Measurements from ENCODE around the gene FXN.
A peak's percentile ranks its signal among the peaks of the same experiment; 100 is the strongest.
"Not testable (repeated sequence)": the region's sequence is repeated elsewhere in the genome, so short reads cannot be mapped to it uniquely, and the experiment has no call there.

FXN gene

DNA sequence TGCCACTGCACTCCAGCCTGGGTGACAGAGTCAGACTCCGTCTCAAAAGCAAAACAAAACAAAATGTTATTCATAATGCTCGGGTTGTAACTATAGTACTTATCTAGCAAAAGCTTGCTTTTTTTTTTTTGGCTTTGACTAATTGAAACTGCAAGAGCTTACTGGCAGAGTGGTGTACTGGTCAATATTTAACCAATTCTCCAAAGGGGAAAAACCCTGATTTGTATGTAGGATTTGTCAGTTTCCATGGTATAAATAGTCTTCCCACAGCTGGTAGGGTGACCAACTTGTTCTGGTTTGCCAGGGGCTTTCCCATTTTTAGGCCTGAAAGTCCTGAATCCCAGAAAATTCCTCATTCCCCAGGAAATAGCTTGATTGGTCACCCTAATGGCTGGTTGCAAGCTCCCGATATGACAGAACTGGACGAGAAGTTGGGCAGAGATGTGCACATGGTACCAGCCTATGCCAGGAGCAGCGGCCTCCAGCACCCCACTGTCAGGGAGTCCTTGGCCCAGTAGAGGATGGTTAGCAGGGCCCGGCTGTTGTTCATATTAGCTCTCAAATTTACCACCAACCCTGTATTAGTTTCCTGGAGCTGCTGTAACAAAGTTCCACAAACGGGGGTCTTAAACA, 58.0 kb downstream of the FXN start:
- no peak for TF ChIP-seq EZH2phosphoT487 (IDR thresholded peaks at IDR 0.05; ENCODE audit: low read depth)
- TF ChIP-seq, protein P1, sequence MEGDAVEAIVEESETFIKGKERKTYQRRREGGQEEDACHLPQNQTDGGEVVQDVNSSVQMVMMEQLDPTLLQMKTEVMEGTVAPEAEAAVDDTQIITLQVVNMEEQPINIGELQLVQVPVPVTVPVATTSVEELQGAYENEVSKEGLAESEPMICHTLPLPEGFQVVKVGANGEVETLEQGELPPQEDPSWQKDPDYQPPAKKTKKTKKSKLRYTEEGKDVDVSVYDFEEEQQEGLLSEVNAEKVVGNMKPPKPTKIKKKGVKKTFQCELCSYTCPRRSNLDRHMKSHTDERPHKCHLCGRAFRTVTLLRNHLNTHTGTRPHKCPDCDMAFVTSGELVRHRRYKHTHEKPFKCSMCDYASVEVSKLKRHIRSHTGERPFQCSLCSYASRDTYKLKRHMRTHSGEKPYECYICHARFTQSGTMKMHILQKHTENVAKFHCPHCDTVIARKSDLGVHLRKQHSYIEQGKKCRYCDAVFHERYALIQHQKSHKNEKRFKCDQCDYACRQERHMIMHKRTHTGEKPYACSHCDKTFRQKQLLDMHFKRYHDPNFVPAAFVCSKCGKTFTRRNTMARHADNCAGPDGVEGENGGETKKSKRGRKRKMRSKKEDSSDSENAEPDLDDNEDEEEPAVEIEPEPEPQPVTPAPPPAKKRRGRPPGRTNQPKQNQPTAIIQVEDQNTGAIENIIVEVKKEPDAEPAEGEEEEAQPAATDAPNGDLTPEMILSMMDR (IDR thresholded peaks at IDR 0.05; ENCODE audit: low read depth, low read length), result no peak
- no peaks in the 10 kb centered on the region for H4K20me1 ChIP-seq (ENCODE audit: insufficient read depth, low read length)
- no peaks in the 10 kb centered on the region for H3K79me2 ChIP-seq (ENCODE audit: low read length)
- no peaks in the 10 kb centered on the region for H3K27me3 ChIP-seq (ENCODE audit: low read depth, low read length)
- peaks cover 22% of the 10 kb centered on the region for H3K4me1 ChIP-seq (ENCODE audit: low read length)
- no peak overlapping the region for H3K4me3 ChIP-seq (ENCODE audit: low read length)
- no peaks in the 10 kb centered on the region for H3K9me3 ChIP-seq (ENCODE audit: insufficient read depth, low read length)
- H3K36me3 ChIP-seq (replicated peaks; ENCODE audit: low read depth, low read length), result no peaks in the 10 kb centered on the region
- no peak overlapping the region for H2AFZ ChIP-seq (ENCODE audit: low read depth, low read length)
- H3K9ac ChIP-seq (ENCODE audit: low read length), result no peak overlapping the region
- peak overlapping the region; percentile 51 for H3K4me2 ChIP-seq (ENCODE audit: low read length)
- no peak overlapping the region for H3K27ac ChIP-seq (ENCODE audit: low read length)

DNA sequence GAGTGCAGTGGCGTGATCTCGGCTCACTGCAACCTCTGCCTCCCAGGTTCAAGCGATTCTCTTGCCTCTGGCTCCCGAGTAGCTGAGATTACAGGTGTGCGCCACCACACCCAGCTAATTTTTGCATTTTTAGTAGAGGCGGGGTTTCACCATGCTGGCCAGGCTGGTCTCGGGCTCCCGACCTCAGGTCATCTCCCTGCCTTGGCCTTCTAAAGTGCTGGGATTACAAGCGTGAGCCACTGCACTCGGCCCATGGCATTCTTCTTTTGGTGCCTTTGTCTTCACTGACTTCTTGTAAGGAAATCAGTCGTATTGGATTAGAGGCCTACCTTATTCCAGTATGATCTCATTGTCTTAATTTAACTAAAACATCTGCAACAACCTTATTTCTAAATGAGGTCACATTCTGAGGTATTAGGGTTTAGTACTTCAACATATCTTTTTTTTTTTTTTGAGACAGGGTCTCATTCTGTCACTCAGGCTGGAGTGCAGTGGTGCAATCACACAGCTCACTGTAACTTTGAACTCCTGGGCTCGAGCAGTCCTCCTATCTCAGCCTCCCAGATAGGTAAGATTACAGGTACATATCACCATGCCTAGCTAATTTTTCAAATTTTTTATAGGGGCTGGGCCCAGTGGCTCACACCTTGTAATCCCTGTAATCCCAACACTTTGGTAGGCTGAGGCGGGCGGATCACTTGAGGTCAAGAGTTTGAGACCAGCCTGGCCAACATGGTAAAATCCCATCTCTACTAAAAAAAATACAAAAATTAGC, 59.0 kb downstream of the FXN start:
- not testable (repeated sequence) for H4K20me1 ChIP-seq (ENCODE audit: insufficient read depth, low read length); H3K4me2 ChIP-seq (ENCODE audit: low read length); H3K79me2 ChIP-seq (ENCODE audit: low read length); H3K9me3 ChIP-seq (ENCODE audit: insufficient read depth, low read length); H3K36me3 ChIP-seq (replicated peaks; ENCODE audit: low read depth, low read length); H2AFZ ChIP-seq (ENCODE audit: low read depth, low read length); H3K9ac ChIP-seq (ENCODE audit: low read length); H3K27me3 ChIP-seq (ENCODE audit: low read depth, low read length); H3K4me3 ChIP-seq (ENCODE audit: low read length); H3K27ac ChIP-seq (ENCODE audit: low read length)
- peaks cover 22% of the 10 kb centered on the region for H3K4me1 ChIP-seq (ENCODE audit: low read length)

DNA sequence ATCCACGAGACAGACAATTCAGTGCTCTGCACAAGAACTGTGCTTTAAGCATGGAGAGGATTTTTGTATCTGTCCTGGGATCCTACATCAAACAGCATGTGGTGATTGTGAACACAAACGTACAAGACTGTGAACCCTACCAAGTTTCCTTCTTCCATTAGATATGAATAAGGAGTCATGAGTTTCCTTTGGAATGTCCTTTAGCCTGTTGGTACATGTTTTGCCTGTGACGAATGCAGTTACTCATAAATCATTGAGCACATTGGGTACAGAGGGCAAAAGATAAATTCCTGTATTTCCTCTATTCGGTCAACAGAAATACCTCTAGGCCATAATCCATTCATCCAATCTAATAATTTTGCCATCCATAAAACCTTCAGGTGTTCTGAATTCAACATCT, 61.5 kb downstream of the FXN start:
- Histone ChIP-seq H3K36me3 (replicated peaks; ENCODE audit: low read depth, low read length) (no peaks in the 10 kb centered on the region), H4K20me1 (ENCODE audit: insufficient read depth, low read length) (no peaks in the 10 kb centered on the region), H2AFZ (ENCODE audit: low read depth, low read length) (no peak overlapping the region), H3K9me3 (ENCODE audit: insufficient read depth, low read length) (no peaks in the 10 kb centered on the region), H3K9ac (ENCODE audit: low read length) (no peak overlapping the region), H3K27ac (ENCODE audit: low read length) (no peak overlapping the region), H3K79me2 (ENCODE audit: low read length) (no peaks in the 10 kb centered on the region), H3K4me1 (ENCODE audit: low read length) (peaks cover 17% of the 10 kb centered on the region), H3K27me3 (ENCODE audit: low read depth, low read length) (no peaks in the 10 kb centered on the region), H3K4me3 (ENCODE audit: low read length) (no peak overlapping the region), H3K4me2 (ENCODE audit: low read length) (no peak overlapping the region)
- TF ChIP-seq, protein P1 (IDR thresholded peaks at IDR 0.05; ENCODE audit: low read depth, low read length), result no peak
- no peak for TF ChIP-seq EZH2phosphoT487 (IDR thresholded peaks at IDR 0.05; ENCODE audit: low read depth)

DNA sequence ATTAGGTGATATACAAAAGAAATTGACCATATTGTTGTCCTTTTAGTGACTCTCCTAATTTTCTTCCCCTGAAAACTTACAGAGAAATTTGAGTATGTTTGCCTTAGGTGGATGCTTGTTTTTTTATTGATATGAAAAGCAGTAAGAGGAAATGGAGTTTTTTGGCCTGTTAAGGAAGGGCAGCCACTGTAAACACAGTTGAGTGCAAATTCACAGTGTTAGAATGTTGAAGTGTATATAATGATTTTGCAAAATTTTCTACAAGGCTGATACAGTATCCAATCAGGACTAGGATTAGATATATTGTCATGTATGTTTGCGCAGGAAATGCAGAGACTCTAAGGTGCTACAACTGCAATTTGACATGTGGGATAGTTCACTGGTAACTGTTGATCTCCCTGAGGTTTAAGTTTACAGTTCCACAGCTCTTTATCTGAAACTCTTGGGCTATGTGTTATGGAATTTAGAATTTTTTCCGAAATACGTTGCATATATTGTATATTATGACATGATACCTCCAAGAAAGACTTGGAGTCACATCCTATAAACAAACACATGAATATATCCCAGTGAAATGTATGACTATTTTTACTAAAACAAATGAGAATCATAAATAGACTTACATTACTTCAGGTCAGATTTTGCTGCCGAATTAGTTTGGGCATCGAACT, 62.5 kb downstream of the FXN start:
- Histone ChIP-seq H3K9ac (ENCODE audit: low read length) (no peak overlapping the region), H3K4me1 (ENCODE audit: low read length) (peaks cover 10% of the 10 kb centered on the region), H2AFZ (ENCODE audit: low read depth, low read length) (no peak overlapping the region), H3K27ac (ENCODE audit: low read length) (no peak overlapping the region), H3K79me2 (ENCODE audit: low read length) (no peaks in the 10 kb centered on the region), H4K20me1 (ENCODE audit: insufficient read depth, low read length) (no peaks in the 10 kb centered on the region), H3K27me3 (ENCODE audit: low read depth, low read length) (no peaks in the 10 kb centered on the region), H3K36me3 (replicated peaks; ENCODE audit: low read depth, low read length) (no peaks in the 10 kb centered on the region), H3K9me3 (ENCODE audit: insufficient read depth, low read length) (no peaks in the 10 kb centered on the region), H3K4me2 (ENCODE audit: low read length) (no peak overlapping the region), H3K4me3 (ENCODE audit: low read length) (no peak overlapping the region)
- TF ChIP-seq, protein P1 (IDR thresholded peaks at IDR 0.05; ENCODE audit: low read depth, low read length), result no peak
- no peak for TF ChIP-seq EZH2phosphoT487 (IDR thresholded peaks at IDR 0.05; ENCODE audit: low read depth)

DNA sequence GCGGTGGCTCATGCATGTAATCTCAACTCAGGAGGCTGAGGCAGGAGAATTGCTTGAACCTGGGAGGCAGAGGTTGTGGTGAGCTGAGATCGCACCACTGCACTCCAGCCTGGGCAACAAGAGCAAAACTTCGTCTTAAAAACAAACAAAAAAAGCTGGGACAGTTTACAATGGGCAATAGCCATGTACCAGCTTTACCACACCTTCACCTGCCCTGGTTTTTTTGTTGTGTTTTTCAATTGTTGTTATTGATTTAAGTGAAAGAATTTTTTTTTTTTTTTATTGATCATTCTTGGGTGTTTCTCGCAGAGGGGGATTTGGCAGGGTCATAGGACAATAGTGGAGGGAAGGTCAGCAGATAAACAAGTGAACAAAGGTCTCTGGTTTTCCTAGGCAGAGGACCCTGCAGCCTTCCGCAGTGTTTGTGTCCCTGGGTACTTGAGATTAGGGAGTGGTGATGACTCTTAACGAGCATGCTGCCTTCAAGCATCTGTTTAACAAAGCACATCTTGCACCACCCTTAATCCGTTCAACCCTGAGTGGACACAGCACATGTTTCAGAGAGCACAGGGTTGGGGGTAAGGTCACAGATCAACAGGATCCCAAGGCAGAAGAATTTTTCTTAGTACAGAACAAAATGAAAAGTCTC, 67.9 kb downstream of the FXN start:
- not testable (repeated sequence) for H3K4me3 ChIP-seq (ENCODE audit: low read length); H3K9ac ChIP-seq (ENCODE audit: low read length); H3K27me3 ChIP-seq (ENCODE audit: low read depth, low read length); H3K36me3 ChIP-seq (replicated peaks; ENCODE audit: low read depth, low read length); H3K4me1 ChIP-seq (ENCODE audit: low read length); H3K27ac ChIP-seq (ENCODE audit: low read length); H4K20me1 ChIP-seq (ENCODE audit: insufficient read depth, low read length); H3K4me2 ChIP-seq (ENCODE audit: low read length); H3K79me2 ChIP-seq (ENCODE audit: low read length); H3K9me3 ChIP-seq (ENCODE audit: insufficient read depth, low read length); H2AFZ ChIP-seq (ENCODE audit: low read depth, low read length)
